B cell (primary cell): ENCODE results near the gene RSAD1. TPM values are rescaled to one million over a fixed set of nuclear protein-coding genes. Genes with fewer than 3 reads are reported as not detected.

Source experiments
- ATAC-seq: fragments of 200-7000 bp; cut with Tn5 transposase; one replicate; pipeline ENCODE4 v1.10.0; 2021; ENCODE audit warnings: low read depth, mild to moderate bottlenecking, moderate number of reproducible peaks, moderate library complexity
- CTCF ChIA-PET: fragments of 350-600 bp; sonication (Branson Sonifier 250); formaldehyde crosslinking; loops from one replicate; lab custom pipeline; 2021; ENCODE audit warnings: antibody characterized with exemption, inconsistent platforms; lab: Charles Lee
- POLR2A ChIA-PET: fragments of 350-600 bp; sonication (Branson Sonifier 250); formaldehyde crosslinking; loops from one replicate; lab custom pipeline; 2021; ENCODE audit warnings: antibody characterized with exemption; lab: Charles Lee
- DNase-seq: peaks from one replicate; pipeline ENCODE4 v3.0.0; 2013
- H2AFZ ChIP-seq: 2 replicates; pipeline ENCODE4 v1.6.1; 2012; ENCODE audit warnings: mild to moderate bottlenecking, low read depth, low read length; ENCODE audit not compliant: insufficient read depth, poor library complexity, severe bottlenecking
- H3K27ac ChIP-seq, 2 donors: 1 replicate in 1 of 2; 2 replicates in 1 of 2; pipeline ENCODE4 v1.5.1; 2012 to 2013; ENCODE audit warnings: low read length in 2 of 2, mild to moderate bottlenecking in 2 of 2, moderate library complexity in 1 of 2
- H3K27me3 ChIP-seq, 4 experiments: fragments of 200-600 bp in 1 of 4; sonication (generic) in 1 of 4; replicated peaks in 1 of 4; 1 replicate in 2 of 4; 2 replicates in 2 of 4; pipeline versions ENCODE4 v1.6.1 to v1.7.0; 2013 to 2016; ENCODE audit warnings: low read length in 3 of 4, mild to moderate bottlenecking in 2 of 4, mixed read lengths in 1 of 4, moderate library complexity in 1 of 4; ENCODE audit not compliant: insufficient read depth in 4 of 4, control insufficient read depth in 3 of 4; ENCODE audit errors: control extremely low read depth in 1 of 4
- H3K36me3 ChIP-seq, 2 experiments: replicated peaks in 1 of 2; 1 replicate in 1 of 2; 2 replicates in 1 of 2; pipeline versions ENCODE4 v1.6.1 to v1.7.1; 2013; ENCODE audit warnings: low read length in 1 of 2; ENCODE audit not compliant: insufficient read depth in 2 of 2, control insufficient read depth in 1 of 2; ENCODE audit errors: control extremely low read depth in 1 of 2, extremely low read depth in 1 of 2
- H3K4me1 ChIP-seq, 2 donors: fragments of 200-600 bp in 1 of 2; sonication (generic) in 1 of 2; 1 replicate in 1 of 2; 2 replicates in 1 of 2; pipeline versions ENCODE4 v1.5.1 to v1.6.1; 2013 to 2017; ENCODE audit warnings: low read length in 2 of 2; ENCODE audit not compliant: control insufficient read depth in 2 of 2, insufficient read depth in 2 of 2
- H3K4me2 ChIP-seq: replicated peaks from 2 replicates; pipeline ENCODE3; 2012; ENCODE audit warnings: mild to moderate bottlenecking, low read depth, low read length; ENCODE audit not compliant: poor library complexity, severe bottlenecking
- H3K4me3 ChIP-seq, 5 experiments: fragments of 200-600 bp in 1 of 5; sonication (generic) in 1 of 5; 1 replicate in 3 of 5; 2 replicates in 2 of 5; pipeline versions ENCODE4 v1.5.1 to v1.7.0; 2011 to 2016; ENCODE audit warnings: low read length in 4 of 5, mild to moderate bottlenecking in 4 of 5, low read depth in 2 of 5, control low read depth in 1 of 5, moderate library complexity in 1 of 5; ENCODE audit not compliant: insufficient read depth in 1 of 5; ENCODE audit errors: control extremely low read depth in 1 of 5, extremely low read depth in 1 of 5
- H3K79me2 ChIP-seq: fragments of 200-600 bp; sonication (generic); one replicate; pipeline ENCODE4 v1.6.0; 2016; ENCODE audit warnings: low read length; ENCODE audit not compliant: control insufficient read depth, insufficient read depth
- H3K9ac ChIP-seq: fragments of 200-600 bp; sonication (generic); 2 replicates; pipeline ENCODE4 v1.6.1; 2017; ENCODE audit warnings: mild to moderate bottlenecking, low read length, moderate library complexity
- H3K9me3 ChIP-seq, 3 donors: one replicate each; pipeline versions ENCODE4 v1.6.1 to v1.7.1; 2013; ENCODE audit warnings: low read length in 2 of 3; ENCODE audit not compliant: control insufficient read depth in 2 of 3, insufficient read depth in 1 of 3; ENCODE audit errors: control extremely low read depth in 1 of 3
- H4K20me1 ChIP-seq: 2 replicates; pipeline ENCODE4 v1.6.0; 2012; ENCODE audit warnings: mild to moderate bottlenecking, low read length; ENCODE audit not compliant: insufficient read depth, control insufficient read depth, poor library complexity, severe bottlenecking
- H3K27ac Mint-ChIP-seq: one replicate; pipeline ENCODE4 v1.8.0; 2021; ENCODE audit warnings: mixed read lengths
- H3K27me3 Mint-ChIP-seq: one replicate; pipeline ENCODE4 v1.8.0; 2021; ENCODE audit warnings: mixed read lengths
- H3K4me1 Mint-ChIP-seq: one replicate; pipeline ENCODE4 v1.8.0; 2021; ENCODE audit warnings: mixed read lengths
- H3K4me3 Mint-ChIP-seq: one replicate; pipeline ENCODE4 v1.8.0; 2021; ENCODE audit warnings: mixed read lengths
- H3K9me3 Mint-ChIP-seq: one replicate; pipeline ENCODE4 v1.8.0; 2022; ENCODE audit warnings: mixed read lengths; ENCODE audit not compliant: insufficient read depth
- EZH2 ChIP-seq: IDR thresholded peaks from 2 replicates; pipeline ENCODE4 v1.6.1; 2012; ENCODE audit warnings: borderline replicate concordance, low read depth, mild to moderate bottlenecking, moderate library complexity, low read length; ENCODE audit not compliant: insufficient read depth, poor library complexity, severe bottlenecking
- WGBS: methylation state at CpG from one replicate; pipeline ENCODE4 v1.1.5; 2013; ENCODE audit warnings: missing lambda C conversion rate; ENCODE audit not compliant: insufficient coverage; 5-methylcytosine and 5-hydroxymethylcytosine counted together
- intact Hi-C: fragments of 100-400 bp; cut with micrococcal nuclease; formaldehyde crosslinking; loops from one replicate; pipeline ENCODE4 v1.10.0; 2022
- polyA plus RNA-seq: library from polyadenylated mRNA; depleted of rRNA; stranded (reverse); fragments of >200 nt; gene quantifications from 2 replicates; pipeline ENCODE4 v1.2.3, GENCODE V29; 2012
- total RNA-seq, 2 donors: library from RNA; stranded (reverse); fragments of 120-200 nt in 1 of 2; gene quantifications; 1 replicate in 1 of 2; 2 replicates in 1 of 2; pipeline versions ENCODE4 v1.2.3 to v1.2.4, GENCODE V29; 2013 to 2022
- TF ChIP-seq, protein P1 (sequence below): fragments of 200-600 bp; IDR thresholded peaks from one replicate; pipeline ENCODE4 v1.8.0; 2022; ENCODE audit warnings: antibody characterized with exemption, mild to moderate bottlenecking

RSAD1 gene
- total and polyA plus RNA-seq, 2 donors (not counting 1 experiment from before 2014, with no cell fraction given) = 53.4 to 63.9 TPM

DNA sequence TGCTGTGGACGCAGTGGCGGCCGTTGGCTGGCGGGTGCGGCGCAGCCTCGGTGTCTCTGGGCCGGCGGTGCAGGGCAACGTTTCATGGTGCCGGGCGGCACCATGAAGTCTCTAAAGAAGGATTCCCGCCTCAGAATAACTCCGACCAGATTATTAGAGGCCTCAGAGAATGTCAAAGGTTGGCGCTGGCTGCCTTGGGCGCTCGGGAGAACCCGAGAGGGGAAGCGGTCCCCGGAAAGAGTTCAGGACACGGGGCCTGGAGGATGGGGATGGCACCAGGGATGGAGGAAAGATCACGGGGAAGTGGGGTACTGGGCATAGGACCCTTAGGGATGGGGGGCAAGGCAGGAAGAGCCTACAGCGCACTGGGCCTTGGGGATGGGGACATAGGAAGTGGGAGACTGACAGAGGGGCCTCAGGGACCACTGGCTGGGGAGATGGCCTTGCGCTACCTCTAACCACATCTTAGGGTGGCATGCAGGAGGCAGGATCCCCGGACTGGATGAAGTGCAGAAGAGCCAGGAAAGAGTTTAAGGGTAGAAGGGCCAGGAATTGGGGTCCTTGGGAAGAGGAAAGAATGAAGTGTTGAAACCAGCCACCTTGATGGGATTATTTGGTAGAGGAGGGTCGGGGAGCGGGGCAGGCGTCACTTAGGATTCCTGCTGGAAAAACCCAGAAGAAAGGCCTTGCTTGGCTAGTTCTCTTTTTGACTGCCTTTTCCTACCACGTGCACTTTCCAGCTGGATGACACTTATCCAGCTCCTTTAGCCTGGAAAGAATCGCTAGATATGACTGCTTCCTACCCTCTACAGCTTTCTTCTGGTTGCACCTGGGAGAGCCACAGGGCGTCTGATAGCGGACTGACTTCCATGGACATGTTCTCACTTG is 30.2 kb downstream of the RSAD1 start:
- Histone ChIP-seq H3K36me3 (no peaks in the 10 kb centered on the region), H3K79me2 (no peaks in the 10 kb centered on the region), H3K4me3 (peak overlapping the region; percentile 41 to 79 (median 54)), H2AFZ (peak overlapping the region; percentile 89), H3K27ac (no peak overlapping the region), H3K4me2 (peak overlapping the region; percentile 93), H4K20me1 (no peaks in the 10 kb centered on the region), H3K4me1 (peaks cover 9 to 19% of the 10 kb centered on the region in 2 donors), H3K9me3 (peaks cover 0 to 3% (median 0%) of the 10 kb centered on the region in 3 donors), H3K9ac (peak overlapping the region; percentile 86), H3K27me3 (peaks cover 0 to 8% (median 3%) of the 10 kb centered on the region in 4 experiments)
- ChIA-PET POLR2A (interaction anchor here (0.7 kb wide), 1 partner anchor 49 kb away, joined by 7 read pairs; no protein-coding TSS in a partner anchor), CTCF (interaction anchor here (0.6 kb wide), 1 partner anchor 9 kb away, joined by 3 read pairs; no protein-coding TSS in a partner anchor)
- peaks cover 28% of the 10 kb centered on the region for H3K4me1 Mint-ChIP-seq
- no peaks in the 10 kb centered on the region for H3K27me3 Mint-ChIP-seq
- intact Hi-C loops = loop anchor here (1.0 kb wide), 3 partner anchors 31 to 163 kb away; partner anchors contain the start of genes RSAD1 and XYLT2
- H3K9me3 Mint-ChIP-seq = no peaks in the 10 kb centered on the region
- no peak for ATAC-seq
- WGBS = 29% methylated on average over 29 of the region's 32 CpGs
- TF ChIP-seq, protein P1, sequence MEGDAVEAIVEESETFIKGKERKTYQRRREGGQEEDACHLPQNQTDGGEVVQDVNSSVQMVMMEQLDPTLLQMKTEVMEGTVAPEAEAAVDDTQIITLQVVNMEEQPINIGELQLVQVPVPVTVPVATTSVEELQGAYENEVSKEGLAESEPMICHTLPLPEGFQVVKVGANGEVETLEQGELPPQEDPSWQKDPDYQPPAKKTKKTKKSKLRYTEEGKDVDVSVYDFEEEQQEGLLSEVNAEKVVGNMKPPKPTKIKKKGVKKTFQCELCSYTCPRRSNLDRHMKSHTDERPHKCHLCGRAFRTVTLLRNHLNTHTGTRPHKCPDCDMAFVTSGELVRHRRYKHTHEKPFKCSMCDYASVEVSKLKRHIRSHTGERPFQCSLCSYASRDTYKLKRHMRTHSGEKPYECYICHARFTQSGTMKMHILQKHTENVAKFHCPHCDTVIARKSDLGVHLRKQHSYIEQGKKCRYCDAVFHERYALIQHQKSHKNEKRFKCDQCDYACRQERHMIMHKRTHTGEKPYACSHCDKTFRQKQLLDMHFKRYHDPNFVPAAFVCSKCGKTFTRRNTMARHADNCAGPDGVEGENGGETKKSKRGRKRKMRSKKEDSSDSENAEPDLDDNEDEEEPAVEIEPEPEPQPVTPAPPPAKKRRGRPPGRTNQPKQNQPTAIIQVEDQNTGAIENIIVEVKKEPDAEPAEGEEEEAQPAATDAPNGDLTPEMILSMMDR = no peak
- no peak for TF ChIP-seq EZH2
- DNase-seq = no peak
- H3K4me3 Mint-ChIP-seq = peak overlapping the region; percentile 84
- H3K27ac Mint-ChIP-seq = peak overlapping the region; percentile 82

DNA sequence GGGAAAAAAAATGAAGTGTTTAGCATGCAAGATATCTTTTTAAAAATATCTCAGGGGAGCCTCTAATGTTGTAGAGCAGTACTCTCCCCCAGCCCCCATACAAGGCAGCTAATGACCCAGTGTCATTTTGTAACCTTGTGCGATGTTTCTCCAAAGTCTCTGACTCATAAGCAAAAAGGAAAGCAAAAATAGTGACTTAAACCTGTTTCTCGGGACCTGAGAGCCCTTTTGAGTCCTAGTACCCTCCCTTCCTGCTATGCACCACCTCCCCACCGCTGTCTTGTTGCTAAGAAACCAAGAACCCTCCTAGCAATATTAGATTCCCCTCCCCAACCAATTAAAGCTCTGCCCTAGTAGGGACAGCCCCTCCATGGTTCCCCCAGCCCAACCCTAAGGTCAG is 32.4 kb downstream of the RSAD1 start:
- Histone ChIP-seq H4K20me1 (no peaks in the 10 kb centered on the region), H3K9me3 (peaks cover 0 to 2% (median 0%) of the 10 kb centered on the region in 3 donors), H3K4me2 (no peak overlapping the region), H2AFZ (no peak overlapping the region), H3K9ac (no peak overlapping the region), H3K4me1 (peaks cover 9 to 19% of the 10 kb centered on the region in 2 donors), H3K27ac (no peak overlapping the region), H3K4me3 (no peak overlapping the region), H3K79me2 (no peaks in the 10 kb centered on the region), H3K27me3 (peaks cover 0 to 7% (median 3%) of the 10 kb centered on the region in 4 experiments), H3K36me3 (no peaks in the 10 kb centered on the region)
- no peaks in the 10 kb centered on the region for H3K9me3 Mint-ChIP-seq
- H3K4me1 Mint-ChIP-seq = peaks cover 28% of the 10 kb centered on the region
- H3K27me3 Mint-ChIP-seq = no peaks in the 10 kb centered on the region
- TF ChIP-seq, protein P1 = no peak
- TF ChIP-seq EZH2 = no peak
- ChIA-PET POLR2A (no interaction called here), CTCF (interaction anchor here (1.0 to 1.9 kb wide), 4 partner anchors 8 to 114 kb away, joined by 3 to 5 read pairs (median 4); partner anchors contain the start of gene LRRC59)
- WGBS = 53% methylated on average over 2 of the region's 3 CpGs
- intact Hi-C loops = no loop called here
- ATAC-seq (no peak), DNase-seq (no peak)
- H3K27ac Mint-ChIP-seq = no peak overlapping the region
- no peak overlapping the region for H3K4me3 Mint-ChIP-seq
